Chondrocyte (in vitro differentiated cells): ENCODE measurements around the gene ARHGAP42. TPM values are rescaled to one million over a fixed set of nuclear protein-coding genes. Genes with fewer than 3 reads are reported as not detected.
"Not testable (repeated sequence)": the region's sequence is repeated elsewhere in the genome, so short reads cannot be mapped to it uniquely, and the experiment has no call there.

Source experiments
- DNase-seq: peaks from one replicate; pipeline ENCODE4 v3.0.0; 2021; ENCODE audit warnings: mixed read lengths, low spot score
- H3K27ac Mint-ChIP-seq: one replicate; pipeline ENCODE4 v1.8.0; 2021; ENCODE audit warnings: mild to moderate bottlenecking, moderate library complexity, mixed read lengths; ENCODE audit not compliant: unreplicated experiment
- H3K27me3 Mint-ChIP-seq: 2 replicates; pipeline ENCODE4 v1.8.0; 2021; ENCODE audit warnings: low read depth, mixed read lengths
- H3K36me3 Mint-ChIP-seq: 2 replicates; pipeline ENCODE4 v1.8.0; 2021; ENCODE audit warnings: low read depth, mixed read lengths
- H3K4me1 Mint-ChIP-seq: 2 replicates; pipeline ENCODE4 v1.8.0; 2021; ENCODE audit warnings: low read depth, mild to moderate bottlenecking, mixed read lengths
- H3K4me3 Mint-ChIP-seq: one replicate; pipeline ENCODE4 v1.8.0; 2021; ENCODE audit warnings: mild to moderate bottlenecking, moderate library complexity, mixed read lengths; ENCODE audit not compliant: unreplicated experiment
- H3K9me3 Mint-ChIP-seq: 2 replicates; pipeline ENCODE4 v1.8.0; 2021; ENCODE audit warnings: low read depth, mixed read lengths
- total RNA-seq: library from RNA; stranded (reverse); gene quantifications from 3 replicates; pipeline ENCODE4 v1.2.1, GENCODE V29; 2021
- TF ChIP-seq, protein P1 (sequence below): fragments of 200-600 bp; sonication (generic); IDR thresholded peaks from 2 replicates; pipeline ENCODE4 v1.5.0; 2021; ENCODE audit warnings: antibody characterized with exemption, mild to moderate bottlenecking, moderate library complexity

The ARHGAP42 gene
- total RNA-seq, 1 donor from 2014 or later, result 16.1 TPM

DNA sequence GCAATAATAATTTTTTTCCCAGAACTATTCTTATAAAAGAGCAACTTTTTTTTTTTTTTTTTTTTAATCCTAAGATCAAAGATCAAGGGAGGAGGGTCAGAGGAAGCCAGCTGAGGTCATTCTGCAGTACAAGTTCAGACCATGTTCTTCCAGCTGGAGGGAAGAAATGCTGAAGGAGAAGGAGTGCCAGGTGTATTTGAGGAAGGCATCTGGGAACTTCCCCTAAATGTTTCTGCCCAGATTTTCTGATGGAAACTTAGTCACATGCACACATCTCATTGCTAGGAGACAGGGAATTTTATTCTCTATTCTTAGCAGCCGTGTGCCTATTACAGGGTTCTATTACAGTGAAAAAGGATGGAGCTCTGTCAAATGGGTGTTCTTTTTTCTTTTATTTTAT, 208.4 kb downstream of the ARHGAP42 start:
- TF ChIP-seq, protein P1, sequence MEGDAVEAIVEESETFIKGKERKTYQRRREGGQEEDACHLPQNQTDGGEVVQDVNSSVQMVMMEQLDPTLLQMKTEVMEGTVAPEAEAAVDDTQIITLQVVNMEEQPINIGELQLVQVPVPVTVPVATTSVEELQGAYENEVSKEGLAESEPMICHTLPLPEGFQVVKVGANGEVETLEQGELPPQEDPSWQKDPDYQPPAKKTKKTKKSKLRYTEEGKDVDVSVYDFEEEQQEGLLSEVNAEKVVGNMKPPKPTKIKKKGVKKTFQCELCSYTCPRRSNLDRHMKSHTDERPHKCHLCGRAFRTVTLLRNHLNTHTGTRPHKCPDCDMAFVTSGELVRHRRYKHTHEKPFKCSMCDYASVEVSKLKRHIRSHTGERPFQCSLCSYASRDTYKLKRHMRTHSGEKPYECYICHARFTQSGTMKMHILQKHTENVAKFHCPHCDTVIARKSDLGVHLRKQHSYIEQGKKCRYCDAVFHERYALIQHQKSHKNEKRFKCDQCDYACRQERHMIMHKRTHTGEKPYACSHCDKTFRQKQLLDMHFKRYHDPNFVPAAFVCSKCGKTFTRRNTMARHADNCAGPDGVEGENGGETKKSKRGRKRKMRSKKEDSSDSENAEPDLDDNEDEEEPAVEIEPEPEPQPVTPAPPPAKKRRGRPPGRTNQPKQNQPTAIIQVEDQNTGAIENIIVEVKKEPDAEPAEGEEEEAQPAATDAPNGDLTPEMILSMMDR, result no peak
- DNase-seq, result no peak
- H3K27ac Mint-ChIP-seq, result no peak overlapping the region
- H3K4me3 Mint-ChIP-seq, result no peak overlapping the region
- H3K9me3 Mint-ChIP-seq, result peaks cover 4% of the 10 kb centered on the region
- peaks cover 25% of the 10 kb centered on the region for H3K4me1 Mint-ChIP-seq
- no peaks in the 10 kb centered on the region for H3K36me3 Mint-ChIP-seq
- H3K27me3 Mint-ChIP-seq, result no peaks in the 10 kb centered on the region

GRCh38 chr11:100895976-100896375, 208.9 kb downstream of the ARHGAP42 start:
- H3K36me3 Mint-ChIP-seq, H3K27ac Mint-ChIP-seq, DNase-seq, H3K27me3 Mint-ChIP-seq, H3K9me3 Mint-ChIP-seq, H3K4me3 Mint-ChIP-seq: not testable (repeated sequence)
- peaks cover 20% of the 10 kb centered on the region for H3K4me1 Mint-ChIP-seq

- not testable (repeated sequence) for H3K27ac Mint-ChIP-seq, H3K36me3 Mint-ChIP-seq, H3K9me3 Mint-ChIP-seq, DNase-seq, H3K4me1 Mint-ChIP-seq, H3K27me3 Mint-ChIP-seq, H3K4me3 Mint-ChIP-seq
These were observed 214.4 kb downstream of the ARHGAP42 start for GRCh38 chr11:100901471-100901870.

GRCh38 chr11:100902454-100903141, 215.5 kb downstream of the ARHGAP42 start:
- Mint-ChIP-seq H3K27ac (no peak overlapping the region), H3K4me1 (peaks cover 7% of the 10 kb centered on the region), H3K9me3 (peaks cover 4% of the 10 kb centered on the region), H3K27me3 (no peaks in the 10 kb centered on the region), H3K36me3 (peaks cover 2% of the 10 kb centered on the region), H3K4me3 (no peak overlapping the region)
- TF ChIP-seq, protein P1, result no peak
- DNase-seq, result no peak

- H3K36me3 Mint-ChIP-seq, result peaks cover 2% of the 10 kb centered on the region
- no peaks in the 10 kb centered on the region for H3K27me3 Mint-ChIP-seq
- peaks cover 6% of the 10 kb centered on the region for H3K9me3 Mint-ChIP-seq
- no peak overlapping the region for H3K4me3 Mint-ChIP-seq
- no peak overlapping the region for H3K27ac Mint-ChIP-seq
- H3K4me1 Mint-ChIP-seq, result peaks cover 7% of the 10 kb centered on the region
- no peak for DNase-seq
- TF ChIP-seq, protein P1, result no peak
These were observed 216.2 kb downstream of the ARHGAP42 start for GRCh38 chr11:100903284-100903683.

- Mint-ChIP-seq H3K27me3 (no peaks in the 10 kb centered on the region), H3K9me3 (peaks cover 4% of the 10 kb centered on the region), H3K4me3 (no peak overlapping the region), H3K36me3 (peaks cover 2% of the 10 kb centered on the region), H3K4me1 (peaks cover 10% of the 10 kb centered on the region), H3K27ac (no peak overlapping the region)
- TF ChIP-seq, protein P1, result no peak
- DNase-seq, result no peak
These were observed 218.6 kb downstream of the ARHGAP42 start for GRCh38 chr11:100905684-100906083.
